ENCODE data around the gene CDK5RAP2.

The CDK5RAP2 gene

GRCh38 chr9:120394058-120394669 lies 185.8 kb downstream of the CDK5RAP2 start:
- DNase-seq = peak; percentile 41 to 46

DNA sequence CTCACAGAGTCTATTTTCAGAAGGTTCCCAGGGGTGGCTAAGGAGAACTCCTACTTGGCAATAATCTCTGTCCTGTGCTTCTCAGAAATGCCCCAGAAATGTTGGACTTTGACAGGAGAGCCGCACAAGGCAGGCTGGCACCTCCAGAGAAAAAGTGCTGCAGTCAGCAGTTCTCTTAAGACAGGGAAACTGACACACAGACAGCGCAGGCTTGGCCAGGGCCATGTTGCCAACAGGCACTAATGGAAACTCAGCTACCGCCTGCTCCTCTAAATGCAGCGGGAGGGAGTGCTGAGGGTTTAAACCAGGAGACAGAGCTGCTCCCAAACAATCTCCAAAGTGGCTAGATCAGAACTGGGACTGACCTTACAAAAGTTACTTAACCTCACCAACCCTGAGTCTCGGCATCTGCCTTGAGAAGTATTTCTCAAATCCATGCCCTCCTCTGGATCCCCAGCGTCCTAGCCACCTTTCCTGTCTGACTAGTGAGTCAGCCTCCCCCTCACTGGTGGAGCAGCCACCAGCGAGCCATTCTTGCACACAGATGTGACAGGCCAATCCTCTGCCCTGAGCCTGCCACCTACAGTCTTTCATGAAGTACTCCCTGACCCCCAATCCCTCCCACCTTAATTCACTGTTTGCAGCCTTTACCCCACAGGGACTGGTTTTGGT lies 186.4 kb downstream of the CDK5RAP2 start:
- peak in 1 of 2 donors; percentile 6 for DNase-seq

DNA sequence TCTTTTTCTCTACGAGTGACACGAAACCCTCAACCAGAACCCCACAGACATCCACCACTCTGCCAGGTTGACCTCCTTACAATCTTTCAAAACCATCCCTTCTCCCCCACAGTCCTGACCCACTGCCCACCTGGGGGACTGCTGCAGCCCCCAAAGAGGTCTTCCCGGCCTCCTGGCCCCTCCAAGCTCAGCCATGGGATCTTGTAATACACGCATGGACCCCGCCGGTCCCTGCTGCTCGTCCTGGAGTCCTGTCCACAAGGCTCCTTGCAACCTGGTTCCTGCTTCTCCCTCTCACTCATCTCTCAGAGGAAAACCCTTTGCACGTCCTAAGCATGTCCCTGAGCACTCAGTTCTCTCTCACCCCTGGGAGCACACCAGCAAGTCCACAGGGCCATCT lies 187.3 kb downstream of the CDK5RAP2 start:
- DNase-seq = no peak

DNA sequence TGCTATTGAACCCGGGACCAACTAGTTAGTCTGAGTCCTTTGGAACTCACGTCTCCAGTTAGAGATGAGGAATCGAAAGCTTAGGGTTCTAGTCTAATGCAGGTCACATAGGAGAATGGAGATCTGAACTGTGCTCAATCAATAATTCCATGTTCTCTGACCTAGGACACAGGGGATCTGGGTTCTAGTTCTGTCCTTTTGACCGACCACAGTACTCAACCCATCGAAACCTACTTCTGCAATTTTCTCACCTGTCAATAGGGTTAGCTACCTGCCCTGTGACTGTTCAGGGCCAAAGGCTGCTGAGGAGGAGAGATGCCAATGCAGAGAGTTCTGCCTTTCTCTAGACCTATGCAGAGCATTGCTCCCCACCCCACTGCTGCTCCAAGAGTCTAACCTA lies 187.7 kb downstream of the CDK5RAP2 start:
- DNase-seq = no peak

DNA sequence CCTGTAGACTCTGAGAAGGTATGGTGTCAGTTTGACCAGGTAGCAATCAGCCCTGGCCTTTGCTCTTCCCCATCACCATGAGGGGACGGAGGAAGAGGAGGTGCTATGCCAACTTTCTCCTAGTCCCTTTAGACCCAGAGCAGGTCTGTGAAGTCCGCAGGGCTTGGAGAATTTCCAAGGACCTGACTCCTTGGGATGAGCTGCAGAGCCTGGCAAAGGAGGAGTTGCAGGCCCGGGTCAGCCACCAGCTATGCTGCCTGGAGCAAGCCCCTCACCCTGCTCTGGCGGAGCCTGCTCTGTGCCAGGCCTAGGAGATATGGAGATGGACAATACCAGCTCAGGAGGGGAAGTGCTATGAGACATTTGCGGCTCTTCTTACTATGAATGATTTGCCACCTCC lies 188.3 kb downstream of the CDK5RAP2 start:
- no peak for DNase-seq

DNA sequence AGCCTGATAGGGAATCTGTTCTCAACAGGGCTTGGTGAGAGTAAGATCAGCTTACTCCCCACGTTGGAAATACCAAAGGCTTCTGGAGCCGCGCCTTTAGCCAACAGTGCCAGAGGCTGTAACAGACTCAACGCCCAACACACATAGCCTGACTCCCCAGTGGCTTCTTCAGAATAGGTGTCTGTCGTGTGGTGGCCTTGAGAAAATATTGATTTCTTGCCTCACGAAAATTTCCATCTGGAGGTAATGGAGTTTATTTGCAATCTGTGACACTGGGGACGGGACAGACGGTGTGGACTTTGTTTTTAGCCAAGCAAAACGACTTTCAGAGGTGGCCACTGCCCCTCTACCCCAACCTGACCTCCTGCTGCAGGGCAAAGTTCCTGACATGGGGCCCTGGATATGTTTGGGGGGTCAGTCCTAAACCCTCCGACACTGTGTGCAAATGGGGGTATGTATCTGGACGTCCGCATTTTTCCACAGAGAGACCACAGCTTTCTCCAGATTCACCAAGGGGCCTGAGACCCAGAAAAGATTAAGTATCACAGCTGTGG lies 189.3 kb downstream of the CDK5RAP2 start:
- DNase-seq = no peak

GRCh38 chr9:120389867-120390266 lies 190.1 kb downstream of the CDK5RAP2 start:
- DNase-seq = no peak

- DNase-seq = no peak
Observed at GRCh38 chr9:120389300-120389699, 190.7 kb downstream of the CDK5RAP2 start.

DNA sequence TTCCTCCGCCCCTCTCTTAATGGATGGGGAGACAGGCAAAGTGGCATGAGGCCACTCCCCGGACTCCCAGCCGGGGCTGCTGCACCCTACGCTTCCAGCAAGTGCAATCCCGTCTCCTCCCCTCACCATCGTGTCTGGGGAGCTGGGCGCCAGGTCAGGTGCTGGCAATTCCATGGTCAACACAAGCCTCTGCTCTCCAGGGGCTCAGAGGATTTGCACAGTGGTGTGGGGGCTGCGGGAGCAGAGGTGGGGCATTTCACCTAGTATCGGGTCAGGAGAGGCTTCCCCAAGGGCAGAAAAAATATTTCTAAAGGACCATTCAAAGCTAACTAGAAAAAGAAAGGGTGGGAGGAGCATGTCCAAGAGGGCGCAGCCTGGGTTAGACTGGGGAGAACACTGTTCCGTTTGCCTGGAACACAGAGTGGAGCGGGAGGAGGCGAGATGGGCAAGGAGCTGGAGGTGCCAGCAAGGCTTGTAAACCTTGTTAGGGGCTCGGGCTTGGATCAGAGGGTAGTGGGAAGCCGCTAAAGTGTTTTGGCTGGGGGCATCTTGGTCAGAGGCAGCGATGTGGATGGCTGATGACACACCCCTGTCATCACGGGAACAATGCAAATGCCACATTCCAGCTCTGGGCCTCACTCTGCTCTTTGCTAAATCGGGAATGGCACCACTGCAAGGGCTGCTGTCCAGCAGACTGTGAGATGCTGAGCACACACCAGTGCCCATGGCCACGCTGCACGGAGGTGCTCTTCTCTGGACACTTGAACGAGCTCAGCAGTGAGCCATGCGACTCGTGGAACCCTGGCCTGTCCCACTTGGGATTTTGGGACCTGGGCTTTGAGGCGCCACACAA lies 191.7 kb downstream of the CDK5RAP2 start:
- no peak for DNase-seq

GRCh38 chr9:120387257-120388002 lies 192.5 kb downstream of the CDK5RAP2 start:
- DNase-seq = no peak

- no peak for DNase-seq
Observed at GRCh38 chr9:120386390-120387131, 193.4 kb downstream of the CDK5RAP2 start.

GRCh38 chr9:120385606-120386389 lies 194.2 kb downstream of the CDK5RAP2 start:
- no peak for DNase-seq

DNA sequence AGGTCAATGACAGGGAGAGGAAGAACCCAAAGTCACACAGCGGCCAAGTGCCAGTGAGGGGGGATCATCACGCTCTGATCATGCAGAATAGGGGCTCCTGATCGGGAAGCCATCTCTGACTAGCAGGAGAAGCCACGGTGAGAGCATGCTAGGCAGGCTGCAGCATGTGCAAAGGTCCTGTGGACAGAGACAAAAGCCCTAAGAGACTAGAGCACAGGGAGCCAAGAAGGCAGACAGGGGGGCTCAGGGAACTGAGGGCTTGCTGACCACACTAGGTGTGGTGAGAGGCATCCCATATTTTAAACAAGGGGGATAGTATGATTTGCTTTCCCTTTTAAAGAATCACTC lies 195.1 kb downstream of the CDK5RAP2 start:
- no peak for DNase-seq

DNA sequence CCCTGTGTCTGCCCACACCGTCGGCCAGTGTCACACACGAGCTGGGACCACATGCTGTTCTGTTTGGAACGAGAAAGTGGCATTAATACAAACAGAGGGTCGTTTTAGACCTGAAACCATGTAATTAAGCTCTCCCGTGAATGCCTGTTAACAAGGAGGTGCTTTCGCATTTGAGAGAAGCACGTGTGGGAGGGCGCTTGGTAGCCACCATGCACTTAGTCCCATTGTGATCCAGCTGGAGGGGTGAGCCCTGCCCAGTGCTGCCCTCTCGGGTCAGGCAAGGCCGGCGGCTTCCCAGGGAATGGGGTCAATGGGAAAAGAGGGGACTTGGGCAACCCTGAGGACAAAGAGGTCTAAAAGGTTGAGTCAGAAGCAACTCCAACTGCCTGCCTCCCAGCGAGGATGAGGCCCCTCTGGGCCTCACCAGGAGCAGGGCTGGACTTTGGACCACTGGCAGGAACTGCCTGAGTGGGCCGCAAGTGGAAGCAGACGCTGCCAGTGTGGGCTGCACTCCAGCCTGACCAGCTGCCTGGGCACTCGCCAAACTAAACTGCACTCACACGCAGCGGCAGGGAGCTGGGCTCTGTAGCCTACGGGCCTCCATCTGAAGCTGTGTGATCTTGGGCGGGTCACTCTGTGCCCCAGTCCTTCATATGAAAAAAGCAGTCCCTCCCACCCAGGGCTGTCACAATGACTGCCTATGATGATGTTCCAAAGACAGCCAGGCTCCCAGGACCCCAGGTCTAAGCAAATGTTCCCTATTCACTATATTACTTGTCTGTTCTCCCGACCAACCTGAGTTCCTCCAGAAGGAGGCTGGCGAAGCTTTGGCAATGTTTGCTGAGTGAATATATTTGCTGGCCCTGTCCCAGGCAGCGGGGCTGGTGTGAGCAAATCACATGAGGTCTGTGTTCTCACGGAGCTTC lies 195.7 kb downstream of the CDK5RAP2 start:
- DNase-seq = no peak

DNA sequence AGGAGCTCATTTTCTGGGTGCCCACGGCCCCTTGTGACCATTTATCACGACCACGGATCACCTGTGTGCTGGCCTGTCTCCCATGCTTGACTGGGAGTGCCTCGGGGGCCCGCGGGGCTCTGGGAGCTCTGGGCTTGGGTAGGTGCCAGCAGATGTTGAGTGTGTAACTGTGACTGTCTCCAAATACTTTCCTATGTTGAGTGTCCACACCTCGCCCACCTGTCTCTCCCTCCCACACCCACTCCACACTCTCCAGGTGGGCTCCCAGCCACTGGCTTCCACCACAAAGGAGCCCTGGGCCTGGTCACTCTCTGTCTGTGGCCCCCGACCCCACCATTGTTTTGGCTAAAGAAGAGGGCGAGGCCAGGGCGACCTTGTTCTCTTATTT lies 196.4 kb downstream of the CDK5RAP2 start:
- DNase-seq = no peak

GRCh38 chr9:120382453-120382852 lies 197.5 kb downstream of the CDK5RAP2 start:
- DNase-seq = no peak

GRCh38 chr9:120381839-120382238 lies 198.1 kb downstream of the CDK5RAP2 start:
- DNase-seq = no peak

DNA sequence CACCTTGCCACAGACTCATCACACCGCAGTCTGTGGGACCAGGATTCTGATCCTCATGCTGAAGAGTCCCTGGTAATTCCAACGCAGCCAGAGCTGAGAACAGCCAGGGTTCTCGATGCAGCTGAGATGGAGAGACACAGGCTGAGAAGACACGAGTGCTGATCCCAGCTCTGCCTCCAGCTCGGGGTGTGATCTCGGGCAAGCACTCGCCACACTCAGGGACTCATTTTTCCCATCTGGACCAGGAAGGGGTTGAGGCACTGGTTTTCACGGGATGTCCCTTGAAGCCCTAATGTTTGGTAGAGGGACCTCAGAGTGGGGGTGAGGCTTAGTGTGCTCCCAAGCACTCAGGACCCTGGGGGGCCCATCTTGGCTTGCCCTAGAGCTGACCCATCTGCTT lies 200.4 kb downstream of the CDK5RAP2 start:
- no peak for DNase-seq

GRCh38 chr9:120378680-120379079 lies 201.3 kb downstream of the CDK5RAP2 start:
- no peak for DNase-seq

Measured in stimulated activated CD4-positive, alpha-beta T cell treated with anti-CD3 and anti-CD28 coated beads, Interleukin-2, amount 100 ng/mL, for 48 hours (primary cell).